NCI-H446 (cell line): ENCODE results near the gene TNFAIP3.
"Not testable (repeated sequence)": the region's sequence is repeated elsewhere in the genome, so short reads cannot be mapped to it uniquely, and the experiment has no call there.

Source experiments
- DNase-seq, 2 experiments: peaks; one replicate each; lab custom pipeline; 2025; lab: John Stamatoyannopoulos, UW

TNFAIP3 gene

GRCh38 chr6:137866914-137867684 lies at the start of gene TNFAIP3:
TSS of gene TNFAIP3 (plus strand) at chr6:137867259. CDS start at chr6:137871228, 3,969 bp downstream.
- peak; percentile 30 to 80 for DNase-seq

GRCh38 chr6:137818440-137818839 lies 48.6 kb upstream of the TNFAIP3 start:
- no peak for DNase-seq

- DNase-seq = no peak
These were observed 47.3 kb upstream of the TNFAIP3 start for GRCh38 chr6:137819740-137820139.

- no peak for DNase-seq
These were observed 46.6 kb upstream of the TNFAIP3 start for GRCh38 chr6:137820425-137820824.

- no peak for DNase-seq
These were observed 46.1 kb upstream of the TNFAIP3 start for GRCh38 chr6:137820952-137821351.

- DNase-seq = no peak
These were observed 45.6 kb upstream of the TNFAIP3 start for GRCh38 chr6:137821491-137821890.

GRCh38 chr6:137823826-137824555 lies 43.1 kb upstream of the TNFAIP3 start:
- no peak for DNase-seq

GRCh38 chr6:137824556-137824879 lies 42.5 kb upstream of the TNFAIP3 start:
- DNase-seq = no peak

- DNase-seq = no peak
These were observed 42.2 kb upstream of the TNFAIP3 start for GRCh38 chr6:137824896-137825295.

GRCh38 chr6:137827411-137827940 lies 39.6 kb upstream of the TNFAIP3 start:
- no peak for DNase-seq

- no peak for DNase-seq
These were observed 38.9 kb upstream of the TNFAIP3 start for GRCh38 chr6:137827977-137828810.

- no peak for DNase-seq
These were observed 37.4 kb upstream of the TNFAIP3 start for GRCh38 chr6:137829641-137830083.

GRCh38 chr6:137830511-137830911 lies 36.5 kb upstream of the TNFAIP3 start:
- DNase-seq = no peak

- no peak for DNase-seq
These were observed 34.9 kb upstream of the TNFAIP3 start for GRCh38 chr6:137832110-137832509.

- DNase-seq = no peak
These were observed 32.6 kb upstream of the TNFAIP3 start for GRCh38 chr6:137834508-137834907.

- no peak for DNase-seq
These were observed 30.3 kb upstream of the TNFAIP3 start for GRCh38 chr6:137836788-137837187.

- DNase-seq = not testable (repeated sequence)
These were observed 29.0 kb upstream of the TNFAIP3 start for GRCh38 chr6:137838090-137838489.

- not testable (repeated sequence) for DNase-seq
These were observed 28.5 kb upstream of the TNFAIP3 start for GRCh38 chr6:137838597-137838996.

GRCh38 chr6:137839076-137839475 lies 28.0 kb upstream of the TNFAIP3 start:
- DNase-seq = no peak

GRCh38 chr6:137840252-137840651 lies 26.8 kb upstream of the TNFAIP3 start:
- DNase-seq = no peak

GRCh38 chr6:137843211-137843610 lies 23.8 kb upstream of the TNFAIP3 start:
- no peak for DNase-seq

GRCh38 chr6:137844327-137844726 lies 22.7 kb upstream of the TNFAIP3 start:
- DNase-seq = not testable (repeated sequence)
